DMS79 (cell line): ENCODE results near the gene WWP2.

ENCODE experiments used
- DNase-seq: peaks from one replicate; lab custom pipeline; 2025; lab: John Stamatoyannopoulos, UW

The WWP2 gene

GRCh38 chr16:69890114-69890891, 128.2 kb downstream of the WWP2 start:
- DNase-seq: no peak

GRCh38 chr16:69890892-69891282, 128.8 kb downstream of the WWP2 start:
- no peak for DNase-seq

DNA sequence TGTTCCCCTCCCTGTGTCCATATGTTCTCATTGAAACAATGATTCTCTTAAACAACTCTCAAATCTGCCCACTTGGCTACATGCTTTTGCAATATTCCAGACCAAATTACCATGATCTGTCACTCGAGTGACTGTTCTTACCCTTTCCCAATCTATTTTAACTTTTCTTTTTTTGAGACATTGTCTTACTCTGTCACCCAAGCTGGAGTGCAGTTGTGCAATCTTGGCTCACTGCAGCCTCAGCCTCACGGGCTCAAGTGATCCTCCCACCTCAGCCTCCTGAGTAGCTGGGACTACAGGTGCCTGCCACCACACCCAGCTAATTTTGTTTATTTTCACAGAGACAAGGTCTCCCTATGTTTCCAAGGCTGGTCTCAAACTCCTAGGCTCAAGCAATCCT, 130.2 kb downstream of the WWP2 start:
- DNase-seq: no peak

GRCh38 chr16:69893106-69893505, 131.0 kb downstream of the WWP2 start:
- DNase-seq: no peak

- no peak for DNase-seq
These were observed 132.5 kb downstream of the WWP2 start for GRCh38 chr16:69894676-69895075.

GRCh38 chr16:69903865-69904415, 141.8 kb downstream of the WWP2 start:
- no peak for DNase-seq

DNA sequence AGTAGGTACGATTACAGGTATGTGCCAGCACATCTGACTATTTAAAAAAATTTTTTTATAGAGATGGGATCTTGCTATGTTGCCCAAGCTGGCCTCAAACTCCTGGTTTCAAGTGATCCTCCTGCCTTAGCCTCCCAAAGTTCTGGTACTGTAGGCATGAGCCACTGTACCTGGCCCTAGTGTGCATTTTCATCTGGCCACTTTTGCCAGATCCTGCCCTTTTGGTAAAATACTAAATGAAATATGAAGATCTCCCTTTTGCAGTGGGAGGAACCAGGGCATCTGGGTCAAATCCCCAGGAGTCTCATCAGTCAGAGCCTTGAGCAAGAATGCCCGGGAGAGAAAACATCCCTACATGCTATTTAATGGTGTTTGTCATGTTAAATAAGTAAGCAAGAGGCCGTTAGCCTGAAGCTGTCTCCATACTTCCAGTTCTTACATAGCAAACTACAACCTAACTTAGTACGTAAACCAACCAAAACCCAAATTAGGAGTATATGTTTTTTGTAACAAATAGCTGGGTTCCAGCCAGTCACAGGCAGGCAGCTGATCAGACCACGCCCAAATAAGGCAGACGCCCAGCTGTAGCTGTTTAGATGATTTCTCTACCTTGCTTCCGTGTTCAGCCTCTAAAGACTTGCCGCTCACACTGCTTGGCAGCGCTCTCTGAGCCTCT, 142.5 kb downstream of the WWP2 start:
- no peak for DNase-seq

- DNase-seq: no peak
These were observed 143.0 kb downstream of the WWP2 start for GRCh38 chr16:69905171-69905555.

DNA sequence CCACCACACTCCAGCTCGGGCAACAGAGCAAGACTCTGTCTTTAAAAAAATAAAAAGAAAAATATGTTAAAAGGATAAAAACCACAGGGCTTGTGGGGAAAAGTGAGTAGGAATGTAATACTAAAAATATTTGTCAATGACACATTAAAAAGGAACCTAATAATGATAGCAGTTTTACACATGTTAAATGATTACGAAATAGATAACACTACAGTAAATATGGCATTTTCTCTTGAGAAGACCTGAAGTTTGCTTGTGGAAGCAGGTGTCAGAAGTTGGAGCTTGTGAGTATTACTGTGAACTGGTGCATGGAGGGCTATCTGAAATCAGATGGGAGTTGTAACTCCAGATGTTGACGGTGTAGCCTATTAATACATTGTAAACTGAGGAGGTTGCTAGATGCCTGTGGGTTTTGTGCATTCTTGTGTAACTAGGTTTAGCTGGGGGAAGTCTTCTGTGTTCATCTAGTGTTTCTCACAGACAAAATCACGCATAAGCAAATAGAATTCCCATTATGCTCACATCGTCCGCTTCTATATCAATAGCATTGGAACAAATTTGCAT, 144.8 kb downstream of the WWP2 start:
- DNase-seq: no peak

- DNase-seq: no peak
These were observed 146.9 kb downstream of the WWP2 start for GRCh38 chr16:69909043-69909442.

DNA sequence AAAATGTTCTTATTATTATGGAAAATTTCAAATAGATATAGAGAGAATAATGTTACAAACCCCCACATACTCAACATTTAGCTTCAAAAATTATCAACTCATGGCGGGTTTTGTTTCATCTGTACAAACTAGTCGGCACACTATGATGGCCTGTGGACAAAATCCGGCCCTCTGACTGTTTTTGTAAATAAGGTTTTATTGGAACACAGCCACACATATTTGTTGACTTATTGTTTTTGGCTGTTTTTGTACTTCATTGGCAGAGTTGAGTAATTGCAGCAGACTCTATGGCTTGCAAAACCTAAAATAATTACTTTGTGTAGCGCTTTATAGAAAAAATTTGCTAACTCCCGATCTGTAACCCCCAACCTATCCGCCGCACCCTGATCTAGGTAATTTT, 147.6 kb downstream of the WWP2 start:
- no peak for DNase-seq

DNA sequence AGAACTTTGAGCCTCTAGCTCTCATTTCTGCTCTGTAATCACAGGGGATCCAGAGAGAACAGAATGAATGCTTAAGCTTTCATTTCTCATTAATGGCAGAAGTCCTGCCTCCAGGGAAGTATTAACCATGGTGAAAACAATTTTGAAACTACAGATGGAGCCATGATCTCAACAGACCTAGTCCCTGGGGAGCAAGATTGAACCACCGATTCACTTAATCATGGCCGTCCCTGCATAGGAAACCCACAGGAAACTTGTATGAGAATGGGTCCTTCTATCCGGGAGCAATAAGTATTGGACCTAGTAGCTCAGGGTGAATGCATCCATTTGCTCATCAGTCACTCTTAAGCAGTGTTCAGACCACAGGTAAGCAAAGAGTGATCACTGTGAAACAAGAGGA, 148.8 kb downstream of the WWP2 start:
- DNase-seq: no peak

GRCh38 chr16:69916462-69916861, 154.3 kb downstream of the WWP2 start:
- DNase-seq: no peak

DNA sequence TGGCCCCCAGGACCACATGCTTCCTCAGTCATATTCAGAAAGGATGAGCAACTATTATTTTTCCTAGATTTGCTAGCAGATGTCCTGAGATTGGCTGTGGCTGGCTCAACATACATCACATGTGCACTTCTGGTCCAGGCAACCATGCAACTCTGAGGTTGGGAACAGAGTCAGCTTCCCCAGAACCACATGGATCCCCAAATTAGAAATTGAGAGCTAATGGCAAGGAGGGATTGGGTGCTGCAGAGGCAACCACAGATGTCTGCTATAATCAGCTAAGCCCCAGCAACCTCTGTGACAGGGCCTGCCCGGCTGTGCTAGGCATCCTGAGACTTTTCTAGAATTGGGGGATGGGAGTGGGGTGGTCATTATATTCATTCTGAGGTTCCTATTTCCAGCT, 155.2 kb downstream of the WWP2 start:
- no peak for DNase-seq

DNA sequence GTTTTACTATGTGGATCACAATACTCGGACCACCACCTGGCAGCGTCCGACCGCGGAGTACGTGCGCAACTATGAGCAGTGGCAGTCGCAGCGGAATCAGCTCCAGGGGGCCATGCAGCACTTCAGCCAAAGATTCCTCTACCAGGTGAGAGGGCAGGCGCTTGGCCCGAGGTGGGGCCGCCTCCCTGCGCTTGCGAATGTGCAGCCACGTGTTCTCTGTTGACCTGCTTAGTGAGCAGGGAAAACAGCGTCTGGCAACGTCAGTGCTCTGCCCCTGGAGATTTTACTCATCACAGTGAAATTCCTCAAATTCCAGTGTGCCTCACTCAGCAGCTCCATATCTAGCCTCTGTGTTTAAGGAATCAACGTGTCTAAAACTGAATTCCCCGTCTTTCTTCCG, 155.6 kb downstream of the WWP2 start:
- DNase-seq: no peak

DNA sequence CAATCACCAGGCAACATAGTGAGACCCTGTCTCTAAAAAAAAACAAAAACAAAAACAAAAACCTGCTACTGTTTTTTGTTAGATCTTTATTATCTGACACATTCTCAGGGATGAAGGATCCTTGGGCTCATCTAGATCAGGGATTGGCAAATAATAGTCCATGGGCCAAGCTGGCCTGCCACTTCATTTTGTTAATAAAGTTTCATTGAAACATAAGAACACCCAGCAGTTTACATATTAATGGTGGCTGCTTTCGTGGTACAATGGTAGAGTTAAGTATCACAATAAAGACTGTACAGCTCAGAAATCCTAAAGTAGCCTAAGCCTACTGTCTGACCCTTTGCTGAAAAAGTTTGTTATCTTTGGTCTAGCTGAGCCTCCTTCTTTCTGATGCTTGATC, 156.1 kb downstream of the WWP2 start:
- no peak for DNase-seq

GRCh38 chr16:69921127-69921526, 159.0 kb downstream of the WWP2 start:
- no peak for DNase-seq

- DNase-seq: no peak
These were observed 160.1 kb downstream of the WWP2 start for GRCh38 chr16:69922200-69922599.

DNA sequence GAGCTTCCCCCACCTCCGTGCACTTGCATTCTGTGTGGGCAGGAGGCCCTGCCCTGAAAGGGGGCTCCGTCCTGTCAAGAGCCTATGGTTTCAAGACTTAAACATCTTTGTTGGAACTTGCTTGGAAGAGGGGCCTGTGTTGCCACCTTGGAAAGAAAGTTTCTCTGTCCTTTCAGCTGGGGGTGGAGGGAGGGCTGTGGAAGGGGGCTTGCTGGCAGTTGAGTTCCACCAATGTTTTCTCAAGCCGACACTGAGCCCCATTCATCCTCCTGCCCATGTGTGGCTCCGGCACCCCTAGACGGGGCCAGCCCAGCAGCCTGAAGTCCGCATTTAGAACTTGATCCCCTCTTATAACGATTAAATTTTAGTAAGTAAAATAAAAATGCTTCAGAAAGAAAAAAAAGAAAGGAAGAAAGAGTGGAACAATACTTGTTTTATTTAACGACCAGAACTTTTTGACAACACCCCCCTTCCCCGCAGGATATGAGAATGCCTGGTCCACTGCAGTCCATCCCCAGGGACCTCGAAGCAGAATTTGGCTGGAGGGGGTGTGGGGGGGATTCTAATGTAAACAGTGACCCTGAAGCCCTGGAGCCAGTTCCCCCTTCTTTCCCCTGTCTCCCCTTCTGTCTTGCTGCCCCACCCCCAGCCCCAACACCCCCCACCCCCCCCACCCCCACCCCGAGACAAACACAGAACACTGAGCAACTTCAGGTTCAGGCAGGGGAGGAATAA, 162.1 kb downstream of the WWP2 start:
- no peak for DNase-seq

DNA sequence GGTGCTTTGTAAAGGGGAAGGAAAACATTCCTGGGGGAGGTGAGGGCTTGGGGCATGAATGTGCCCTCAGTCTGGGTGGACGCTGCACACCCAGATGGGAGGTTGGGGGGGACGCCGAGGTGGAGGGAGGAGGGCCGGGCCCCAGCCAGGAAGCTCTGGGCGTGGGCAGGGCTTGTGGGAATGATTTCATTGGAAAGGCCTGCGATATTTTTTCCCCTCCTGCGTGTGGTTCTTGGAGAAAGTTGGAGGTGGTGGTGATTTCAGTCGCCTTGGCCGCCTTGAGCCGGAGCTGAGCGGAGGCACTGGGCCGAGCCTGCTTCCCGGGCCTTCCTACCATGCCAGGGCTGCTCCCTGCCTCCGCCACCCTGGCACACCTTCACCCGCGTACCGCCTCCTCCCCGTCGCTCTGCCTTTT, 162.7 kb downstream of the WWP2 start:
- DNase-seq: no peak

GRCh38 chr16:69925311-69925710, 163.2 kb downstream of the WWP2 start:
- DNase-seq: no peak

GRCh38 chr16:69926241-69926640, 164.1 kb downstream of the WWP2 start:
- DNase-seq: no peak
